ENCODE measurements around the gene IZUMO2.
"Not testable (repeated sequence)": the region's sequence is repeated elsewhere in the genome, so short reads cannot be mapped to it uniquely, and the experiment has no call there.

The IZUMO2 gene

DNA sequence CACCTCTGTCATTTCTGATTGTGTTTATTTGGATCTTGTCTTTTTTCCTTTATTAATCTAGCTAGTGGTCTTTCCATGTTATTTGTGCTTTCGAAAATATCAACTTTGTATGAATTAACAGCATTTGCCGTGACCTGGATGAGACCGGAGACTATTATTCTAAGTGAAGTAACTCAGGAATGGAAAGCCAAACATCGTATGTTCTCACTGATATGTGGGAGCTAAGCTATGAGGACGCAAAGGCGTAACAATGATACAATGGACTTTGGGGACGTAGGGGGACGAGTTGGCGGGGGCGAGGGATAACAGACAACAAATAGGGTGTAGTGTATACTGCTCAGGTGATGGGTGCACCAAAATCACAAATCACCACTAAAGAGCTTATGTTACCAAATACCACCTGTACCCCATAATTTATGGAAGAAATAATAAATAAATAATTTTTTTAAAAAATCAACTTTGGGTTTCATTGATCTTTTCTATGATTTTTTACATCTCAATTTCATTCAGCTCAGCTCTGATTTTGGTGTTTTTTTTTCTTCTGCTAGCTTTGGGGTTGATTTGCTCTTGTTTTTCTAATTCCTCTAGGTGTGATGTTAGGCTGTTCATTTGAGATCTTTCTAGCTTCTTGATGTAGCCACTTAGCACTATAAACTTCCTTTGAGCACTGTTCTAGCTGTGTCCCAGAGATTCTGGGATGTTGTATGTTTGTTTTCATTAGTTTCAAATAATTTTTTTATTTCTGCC is 27.1 kb downstream of the IZUMO2 start:
- not testable (repeated sequence) for DNase-seq (ENCODE audit: low read depth)

- not testable (repeated sequence) for DNase-seq (ENCODE audit: low read depth)
These were observed 28.0 kb downstream of the IZUMO2 start for GRCh38 chr19:50134777-50135719.

GRCh38 chr19:50133518-50134492 is 29.3 kb downstream of the IZUMO2 start:
- not testable (repeated sequence) for DNase-seq (ENCODE audit: low read depth)

- not testable (repeated sequence) for DNase-seq (ENCODE audit: low read depth)
These were observed 59.1 kb downstream of the IZUMO2 start for GRCh38 chr19:50104012-50104411.

DNA sequence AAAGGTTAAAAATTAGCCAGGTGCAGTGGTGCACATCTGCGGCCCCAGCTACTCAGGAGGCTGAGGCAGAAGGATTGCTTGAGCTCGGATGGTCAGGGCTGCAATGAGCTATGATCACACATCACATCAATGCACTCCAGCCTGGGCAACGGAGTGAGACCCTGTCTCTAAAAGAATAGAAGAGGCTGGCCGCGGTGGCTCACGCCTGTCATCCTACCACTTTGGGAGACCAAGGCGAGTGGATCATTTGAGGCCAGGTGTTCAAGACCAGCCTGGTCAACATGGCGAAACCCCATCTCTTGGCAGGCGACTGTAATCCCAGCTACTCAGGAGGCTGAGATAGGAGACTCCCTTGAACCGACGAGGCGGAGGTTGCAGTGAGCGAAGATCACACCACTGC is 59.7 kb downstream of the IZUMO2 start:
- DNase-seq (ENCODE audit: low read depth), result not testable (repeated sequence)

Measured in stimulated activated CD8-positive, alpha-beta memory T cell treated with anti-CD3 and anti-CD28 coated beads, Interleukin-15, amount 100 ng/mL, for 1 hour (primary cell).